GM12874 (cell line): ENCODE results near the gene DGKD.

Source experiments
- TF ChIP-seq, protein P1 (sequence below): IDR thresholded peaks from 2 replicates; pipeline ENCODE4 v1.5.1; 2011; ENCODE audit warnings: low read depth, mild to moderate bottlenecking, control low read depth, low read length, moderate library complexity; ENCODE audit not compliant: insufficient read depth

The DGKD gene

DNA sequence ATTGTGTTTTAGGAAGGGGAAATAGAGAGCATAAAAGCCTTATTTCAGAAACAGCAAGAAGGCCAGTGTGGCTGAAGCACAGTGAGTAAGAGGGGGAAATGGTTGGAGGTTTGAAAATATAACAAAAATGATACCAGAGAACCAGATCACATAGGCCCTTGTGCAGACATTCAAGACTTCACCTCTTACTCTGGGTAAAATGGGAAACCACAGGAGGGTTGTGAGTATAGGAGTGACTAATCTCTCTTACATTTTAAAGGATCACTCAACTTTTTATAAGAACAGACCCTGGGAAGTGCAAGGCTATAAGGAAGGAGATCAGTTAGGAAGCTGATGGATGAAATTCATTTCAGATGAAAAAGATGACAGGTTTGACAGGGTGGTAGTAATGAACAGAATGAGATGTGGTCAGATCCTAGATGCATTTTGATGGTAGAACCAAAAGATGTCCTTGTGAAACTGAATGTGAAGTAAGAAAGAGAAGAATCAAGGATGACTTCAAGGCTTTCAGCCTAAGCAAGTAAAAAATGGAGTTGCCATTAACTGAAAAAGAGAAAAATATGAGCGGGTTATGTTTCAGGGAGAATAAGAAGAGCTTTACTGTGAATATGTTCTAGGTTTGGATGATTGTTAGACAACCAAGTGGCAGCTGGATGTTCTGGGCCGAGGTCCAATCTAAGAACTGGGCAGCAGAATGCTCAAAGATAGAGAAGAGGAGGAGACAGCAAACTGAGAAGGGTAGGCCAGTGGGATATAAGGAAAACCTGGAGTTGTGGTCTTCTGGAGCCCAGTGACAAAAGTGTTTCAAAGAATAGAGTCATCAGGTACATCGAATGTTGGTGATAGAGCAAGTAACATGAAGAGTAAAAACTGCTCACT is 147.1 kb downstream of the DGKD start:
- TF ChIP-seq, protein P1, sequence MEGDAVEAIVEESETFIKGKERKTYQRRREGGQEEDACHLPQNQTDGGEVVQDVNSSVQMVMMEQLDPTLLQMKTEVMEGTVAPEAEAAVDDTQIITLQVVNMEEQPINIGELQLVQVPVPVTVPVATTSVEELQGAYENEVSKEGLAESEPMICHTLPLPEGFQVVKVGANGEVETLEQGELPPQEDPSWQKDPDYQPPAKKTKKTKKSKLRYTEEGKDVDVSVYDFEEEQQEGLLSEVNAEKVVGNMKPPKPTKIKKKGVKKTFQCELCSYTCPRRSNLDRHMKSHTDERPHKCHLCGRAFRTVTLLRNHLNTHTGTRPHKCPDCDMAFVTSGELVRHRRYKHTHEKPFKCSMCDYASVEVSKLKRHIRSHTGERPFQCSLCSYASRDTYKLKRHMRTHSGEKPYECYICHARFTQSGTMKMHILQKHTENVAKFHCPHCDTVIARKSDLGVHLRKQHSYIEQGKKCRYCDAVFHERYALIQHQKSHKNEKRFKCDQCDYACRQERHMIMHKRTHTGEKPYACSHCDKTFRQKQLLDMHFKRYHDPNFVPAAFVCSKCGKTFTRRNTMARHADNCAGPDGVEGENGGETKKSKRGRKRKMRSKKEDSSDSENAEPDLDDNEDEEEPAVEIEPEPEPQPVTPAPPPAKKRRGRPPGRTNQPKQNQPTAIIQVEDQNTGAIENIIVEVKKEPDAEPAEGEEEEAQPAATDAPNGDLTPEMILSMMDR, result no peak

DNA sequence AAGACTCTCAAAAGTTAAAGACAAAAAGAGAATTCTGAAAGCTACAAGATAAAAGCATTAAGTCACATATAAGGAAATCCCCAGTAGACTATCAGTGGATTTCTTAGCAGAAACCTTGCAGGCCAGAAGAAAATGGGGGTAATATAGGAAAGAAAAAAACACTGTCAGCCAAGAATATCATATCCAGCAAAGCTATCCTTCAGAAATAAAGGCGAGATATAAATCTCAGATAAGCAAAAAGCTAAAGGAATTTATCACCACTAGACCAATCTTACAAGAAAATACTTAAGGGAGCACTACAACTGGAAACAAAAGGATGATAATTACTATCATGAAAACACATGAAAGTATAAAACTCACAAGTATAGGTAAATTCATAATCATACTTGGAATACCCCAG is 149.2 kb downstream of the DGKD start:
- TF ChIP-seq, protein P1, result no peak

DNA sequence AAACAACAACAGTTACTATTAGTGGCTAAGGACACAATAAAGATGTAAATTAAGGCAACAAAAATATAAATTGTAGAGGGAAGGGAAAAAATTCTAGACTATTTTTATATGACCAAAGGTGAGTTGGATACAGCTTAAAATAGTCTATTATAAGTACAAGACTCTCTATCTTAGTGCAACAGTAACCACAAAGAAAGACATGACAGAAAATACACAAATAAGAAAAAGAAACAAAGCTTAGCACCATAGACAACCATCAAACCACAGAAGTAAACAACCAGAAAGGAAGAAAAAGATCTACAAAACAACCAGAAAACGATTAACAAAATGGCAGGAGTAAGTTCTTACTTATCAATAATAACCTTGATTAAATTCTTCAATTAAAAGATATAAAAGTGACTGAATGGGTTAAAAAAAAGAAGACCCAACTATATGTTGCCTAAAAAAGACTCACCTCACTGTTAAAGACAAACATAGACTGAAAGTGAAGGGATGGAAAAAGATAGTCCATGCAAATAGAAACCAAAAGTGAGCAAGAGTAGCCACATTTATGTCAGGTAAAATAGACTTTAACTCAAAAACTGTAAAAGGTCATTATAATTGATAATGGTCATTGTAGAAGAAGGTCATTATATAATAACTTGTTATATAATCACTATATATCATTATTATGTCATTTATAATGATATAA is 149.8 kb downstream of the DGKD start:
- TF ChIP-seq, protein P1, result no peak

DNA sequence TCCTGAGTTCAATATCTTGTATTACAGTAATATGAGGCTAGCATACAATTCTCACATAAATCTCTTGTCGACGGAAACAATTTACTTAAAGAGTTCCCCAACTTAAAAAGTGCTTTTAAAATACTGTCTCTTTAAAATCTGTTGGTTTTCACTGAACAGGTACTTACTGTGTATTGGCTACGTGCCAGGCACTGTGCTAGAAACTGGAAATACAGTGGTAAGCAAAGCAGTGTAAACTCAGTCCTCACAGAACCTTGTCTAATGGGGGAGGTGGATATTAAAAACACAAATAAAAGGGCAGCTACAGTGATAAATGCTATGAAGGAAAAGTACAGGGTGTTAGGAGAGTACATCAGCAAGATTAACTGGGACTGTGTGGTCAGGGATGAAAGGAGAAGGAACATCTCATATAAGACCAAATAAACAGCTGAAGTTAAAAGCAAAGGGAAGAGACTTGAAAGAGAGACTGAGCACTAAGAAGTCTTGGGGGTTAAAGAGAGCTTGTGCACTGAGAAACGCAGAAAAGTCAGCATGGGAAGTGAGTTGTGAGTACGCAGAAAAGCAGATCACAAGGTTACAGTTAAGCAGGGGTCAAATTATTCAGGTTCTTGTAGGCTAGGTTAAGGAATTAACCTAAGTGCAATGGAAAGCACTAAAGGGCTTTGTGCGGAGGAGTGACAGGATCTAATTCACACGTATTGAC is 159.8 kb downstream of the DGKD start:
- TF ChIP-seq, protein P1, result no peak

DNA sequence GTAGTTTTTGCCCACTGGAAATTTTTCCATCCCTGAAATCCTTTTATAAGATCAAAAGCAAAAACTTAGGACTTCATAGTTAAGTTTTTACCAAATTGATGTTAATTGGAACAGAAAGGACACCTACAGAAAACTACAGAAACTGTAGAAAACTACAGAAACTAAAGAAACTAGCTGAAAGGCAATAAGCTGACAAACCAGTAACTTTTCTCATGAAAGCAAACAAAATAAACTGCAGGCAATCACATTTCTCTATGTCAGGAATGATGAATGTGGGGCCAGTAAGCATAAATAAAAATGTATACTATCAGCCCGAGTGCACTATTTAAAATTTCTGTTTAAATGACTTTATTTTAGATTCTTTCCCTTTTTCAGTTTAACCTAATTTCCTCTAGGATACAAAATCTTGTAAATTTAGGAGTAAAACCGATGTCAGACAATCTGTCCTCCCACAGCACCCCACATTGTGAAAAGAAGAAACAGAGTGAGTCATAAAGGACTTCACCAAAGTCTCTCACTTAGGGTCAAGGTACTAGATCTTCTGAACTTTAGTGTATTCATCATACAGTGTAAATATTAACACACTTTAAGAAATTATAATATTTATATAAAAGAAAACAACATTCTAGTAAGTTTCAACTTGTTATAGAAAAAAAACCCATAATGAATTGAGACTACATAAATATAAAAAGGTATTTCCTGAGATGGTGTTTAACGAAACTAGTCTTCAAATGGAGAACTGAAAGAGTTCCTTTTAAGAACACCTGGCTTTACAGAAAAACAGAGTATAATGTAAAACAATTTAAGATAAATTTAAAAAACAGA is 165.7 kb downstream of the DGKD start:
- TF ChIP-seq, protein P1, result no peak
